LoVo (cell line): ENCODE data around the gene NCAM2.
"Not testable (repeated sequence)": the region's sequence is repeated elsewhere in the genome, so short reads cannot be mapped to it uniquely, and the experiment has no call there.

Source experiments
- DNase-seq: peaks from one replicate; pipeline ENCODE4 v3.0.0-alpha.2; 2016; ENCODE audit warnings: low spot score

NCAM2 gene

GRCh38 chr21:21324297-21324696 lies 326.1 kb downstream of the NCAM2 start:
- no peak for DNase-seq

GRCh38 chr21:21332492-21332891 lies 334.3 kb downstream of the NCAM2 start:
- DNase-seq = no peak

- no peak for DNase-seq
Measured at GRCh38 chr21:21341041-21341440, 342.8 kb downstream of the NCAM2 start.

GRCh38 chr21:21345296-21345695 lies 347.1 kb downstream of the NCAM2 start:
- no peak for DNase-seq

- no peak for DNase-seq
Measured at GRCh38 chr21:21345872-21346271, 347.7 kb downstream of the NCAM2 start.

GRCh38 chr21:21366277-21366676 lies 368.1 kb downstream of the NCAM2 start:
- DNase-seq = no peak

- no peak for DNase-seq
Measured at GRCh38 chr21:21367583-21367982, 369.4 kb downstream of the NCAM2 start.

GRCh38 chr21:21373969-21374368 lies 375.8 kb downstream of the NCAM2 start:
- DNase-seq = no peak

GRCh38 chr21:21383126-21383525 lies 384.9 kb downstream of the NCAM2 start:
- no peak for DNase-seq

- DNase-seq = no peak
Measured at GRCh38 chr21:21384977-21385376, 386.8 kb downstream of the NCAM2 start.

GRCh38 chr21:21385404-21385803 lies 387.2 kb downstream of the NCAM2 start:
- no peak for DNase-seq

GRCh38 chr21:21387916-21388315 lies 389.7 kb downstream of the NCAM2 start:
- DNase-seq = no peak

- DNase-seq = no peak
Measured at GRCh38 chr21:21394064-21394463, 395.9 kb downstream of the NCAM2 start.

- DNase-seq = no peak
Measured at GRCh38 chr21:21396424-21396823, 398.2 kb downstream of the NCAM2 start.

GRCh38 chr21:21397464-21397863 lies 399.3 kb downstream of the NCAM2 start:
- no peak for DNase-seq

GRCh38 chr21:21401444-21401843 lies 403.2 kb downstream of the NCAM2 start:
- DNase-seq = no peak

- not testable (repeated sequence) for DNase-seq
Measured at GRCh38 chr21:21402187-21402586, 404.0 kb downstream of the NCAM2 start.

- DNase-seq = not testable (repeated sequence)
Measured at GRCh38 chr21:21404261-21404660, 406.1 kb downstream of the NCAM2 start.

- DNase-seq = no peak
Measured at GRCh38 chr21:21406921-21407320, 408.7 kb downstream of the NCAM2 start.

GRCh38 chr21:21412096-21412495 lies 413.9 kb downstream of the NCAM2 start:
- no peak for DNase-seq

- no peak for DNase-seq
Measured at GRCh38 chr21:21415741-21416140, 417.5 kb downstream of the NCAM2 start.

GRCh38 chr21:21434944-21435343 lies 436.7 kb downstream of the NCAM2 start:
- no peak for DNase-seq

GRCh38 chr21:21436012-21436534 lies 437.9 kb downstream of the NCAM2 start:
- DNase-seq = no peak

- DNase-seq = no peak
Measured at GRCh38 chr21:21439761-21440160, 441.6 kb downstream of the NCAM2 start.

GRCh38 chr21:21457077-21457476 lies 458.9 kb downstream of the NCAM2 start:
- DNase-seq = no peak
